GM23248 (cell line): ENCODE data around the gene SH3TC2. TPM values are rescaled to one million over a fixed set of nuclear protein-coding genes. Genes with fewer than 3 reads are reported as not detected.

Experiments used
- DNase-seq: peaks from one replicate; pipeline ENCODE4 v3.0.0-alpha.2; 2015
- H2AFZ ChIP-seq: fragments of 200-600 bp; sonication (generic); 2 replicates; pipeline ENCODE4 v1.6.1; 2016; ENCODE audit warnings: antibody characterized with exemption
- H3F3A ChIP-seq: fragments of 200-600 bp; sonication (generic); 2 replicates; pipeline ENCODE4 v1.6.1; 2016; ENCODE audit warnings: mild to moderate bottlenecking, antibody characterized with exemption, mixed run types; ENCODE audit not compliant: insufficient read depth
- H3K27ac ChIP-seq: fragments of 200-600 bp; sonication (generic); 2 replicates; pipeline ENCODE4 v1.5.1; 2016; ENCODE audit warnings: mild to moderate bottlenecking
- H3K27me3 ChIP-seq: fragments of 200-600 bp; sonication (generic); replicated peaks from 2 replicates; pipeline ENCODE4 v1.6.1; 2016; ENCODE audit warnings: mild to moderate bottlenecking; ENCODE audit not compliant: insufficient read depth
- H3K36me3 ChIP-seq: fragments of 200-600 bp; sonication (generic); 2 replicates; pipeline ENCODE4 v1.6.1; 2016; ENCODE audit warnings: low read depth, mild to moderate bottlenecking
- H3K4me1 ChIP-seq: fragments of 200-600 bp; sonication (generic); 2 replicates; pipeline ENCODE4 v1.6.1; 2016; ENCODE audit warnings: mild to moderate bottlenecking; ENCODE audit not compliant: insufficient read depth
- H3K4me2 ChIP-seq: fragments of 200-600 bp; sonication (generic); one replicate; pipeline ENCODE4 v1.6.1; 2016; ENCODE audit warnings: mild to moderate bottlenecking; ENCODE audit not compliant: unreplicated experiment
- H3K4me3 ChIP-seq: fragments of 200-600 bp; sonication (generic); 2 replicates; pipeline ENCODE4 v1.5.1; 2016; ENCODE audit warnings: mild to moderate bottlenecking
- H3K79me2 ChIP-seq: fragments of 200-600 bp; sonication (generic); 2 replicates; pipeline ENCODE4 v1.6.1; 2016; ENCODE audit warnings: mild to moderate bottlenecking; ENCODE audit not compliant: insufficient read depth
- H3K9ac ChIP-seq: fragments of 200-600 bp; sonication (generic); 2 replicates; pipeline ENCODE4 v1.6.1; 2016; ENCODE audit warnings: mild to moderate bottlenecking
- H3K9me2 ChIP-seq: fragments of 200-600 bp; sonication (generic); 2 replicates; pipeline ENCODE4 v1.6.1; 2016; ENCODE audit warnings: mixed run types, mild to moderate bottlenecking, moderate library complexity; ENCODE audit not compliant: insufficient read depth
- H3K9me3 ChIP-seq: fragments of 200-600 bp; sonication (generic); one replicate; pipeline ENCODE4 v1.6.1; 2017; ENCODE audit warnings: low read depth
- H4K20me1 ChIP-seq: fragments of 200-600 bp; sonication (generic); 2 replicates; pipeline ENCODE4 v1.6.0; 2016; ENCODE audit not compliant: insufficient read depth
- EZH2 ChIP-seq: fragments of 200-600 bp; sonication (generic); IDR thresholded peaks from 2 replicates; pipeline ENCODE4 v1.6.1; 2018; ENCODE audit warnings: antibody characterized with exemption, mild to moderate bottlenecking; ENCODE audit not compliant: insufficient read depth, poor library complexity, severe bottlenecking
- EZH2phosphoT487 ChIP-seq: fragments of 200-600 bp; sonication (generic); IDR thresholded peaks from 2 replicates; pipeline ENCODE4 v1.6.1; 2018; ENCODE audit warnings: antibody characterized with exemption, moderate library complexity, mild to moderate bottlenecking, low read depth; ENCODE audit not compliant: insufficient read depth
- WGBS, 2 experiments: methylation state at CpG; one replicate each; pipeline ENCODE4 v1.1.6; 2015 to 2017; ENCODE audit warnings: low lambda C conversion rate in 2 of 2, low coverage in 1 of 2; ENCODE audit errors: missing lambda C conversion rate in 2 of 2; 5-methylcytosine and 5-hydroxymethylcytosine counted together
- in situ Hi-C: fragments of 300-500 bp; cut with MboI; formaldehyde crosslinking; loops from 2 replicates; pipeline ENCODE4 v1.15.0; 2020
- polyA plus RNA-seq: library from polyadenylated mRNA; unstranded; fragments of >200 nt; fragmentation: Nextera tagmentation; extraction: Ambion mirVana; gene quantifications from 2 replicates; pipeline ENCODE4 v1.2.1, GENCODE V29; 2016
- total RNA-seq: library from RNA; depleted of rRNA; stranded (reverse); fragments of >200 nt; shearing (Covaris generic); gene quantifications from 2 replicates; pipeline ENCODE4 v1.2.3, GENCODE V29; 2014

Gene SH3TC2
- total and polyA plus RNA-seq, 2 experiments from 2014 or later = 0.88 to 1.1 TPM

DNA sequence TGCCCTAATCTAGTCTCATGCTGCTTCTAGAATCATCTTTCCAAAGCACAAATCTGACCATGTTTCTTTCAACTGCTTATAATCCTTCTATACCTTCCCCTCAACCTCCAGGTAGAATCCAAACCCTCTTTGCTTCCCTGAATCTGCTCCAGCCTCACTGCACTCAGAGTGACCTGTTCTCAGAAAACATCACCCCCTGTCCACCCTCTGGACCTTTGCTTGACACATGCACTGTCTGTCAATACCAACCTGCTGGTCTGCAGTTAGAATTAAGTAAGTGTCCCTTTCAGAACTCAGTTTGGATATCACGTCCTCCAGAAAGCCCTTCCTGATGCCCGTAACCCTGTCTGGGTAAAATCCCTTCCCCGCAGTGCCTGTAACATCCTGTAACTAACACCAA is 63.1 kb downstream of the SH3TC2 start:
- Histone ChIP-seq H3K9ac (no peak overlapping the region), H4K20me1 (no peaks in the 10 kb centered on the region), H3K27ac (no peak overlapping the region), H3K9me2 (no peaks in the 10 kb centered on the region), H3K36me3 (no peaks in the 10 kb centered on the region), H3K4me2 (no peak overlapping the region), H3K9me3 (no peaks in the 10 kb centered on the region), H3K4me3 (no peak overlapping the region), H3K4me1 (peaks cover 20% of the 10 kb centered on the region), H2AFZ (no peak overlapping the region), H3K27me3 (peaks cover 16% of the 10 kb centered on the region), H3F3A (peaks cover 28% of the 10 kb centered on the region), H3K79me2 (no peaks in the 10 kb centered on the region)
- in situ Hi-C loops = no loop called here
- no peak for DNase-seq
- WGBS, 2 experiments = 100% methylated on average over 3 of the region's 3 CpGs
- TF ChIP-seq EZH2phosphoT487 (no peak), EZH2 (no peak)

DNA sequence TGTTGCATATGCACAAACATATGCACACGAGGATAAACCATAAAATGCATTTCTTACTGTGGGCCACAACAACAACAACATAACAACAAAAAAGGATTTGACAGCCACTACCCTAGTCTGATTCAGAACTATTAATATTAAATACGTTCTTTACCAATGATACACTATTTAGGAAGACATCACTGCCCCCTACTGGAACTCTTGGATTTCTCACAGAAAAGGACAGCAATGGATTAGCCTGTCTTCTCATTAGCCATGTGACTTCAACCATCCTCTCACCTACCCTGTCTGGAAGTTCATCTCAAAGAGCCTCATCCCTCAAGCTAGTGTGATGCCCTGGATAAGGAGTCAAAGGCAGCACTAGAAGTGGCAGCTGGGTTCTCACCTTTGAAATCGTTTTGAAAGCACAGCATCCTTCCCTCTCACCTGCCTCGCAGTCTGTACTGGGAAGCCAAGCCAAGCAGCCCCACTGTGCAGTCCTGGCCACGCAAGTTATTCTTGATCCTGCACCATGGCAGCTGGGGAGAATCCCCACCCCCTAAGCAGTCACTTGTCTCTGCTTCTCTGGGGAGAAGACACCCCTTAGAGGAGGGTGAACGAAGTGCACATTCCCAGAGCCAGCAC is 64.6 kb downstream of the SH3TC2 start:
- H3F3A ChIP-seq = peaks cover 26% of the 10 kb centered on the region
- H3K9ac ChIP-seq = no peak overlapping the region
- H3K27ac ChIP-seq = no peak overlapping the region
- TF ChIP-seq EZH2phosphoT487 = no peak
- no peak for TF ChIP-seq EZH2
- no peaks in the 10 kb centered on the region for H3K36me3 ChIP-seq
- no peaks in the 10 kb centered on the region for H4K20me1 ChIP-seq
- no peaks in the 10 kb centered on the region for H3K79me2 ChIP-seq
- H2AFZ ChIP-seq = no peak overlapping the region
- in situ Hi-C loops = no loop called here
- H3K4me3 ChIP-seq = no peak overlapping the region
- H3K4me2 ChIP-seq = no peak overlapping the region
- DNase-seq = peak; percentile 80
- no peaks in the 10 kb centered on the region for H3K9me3 ChIP-seq
- no peaks in the 10 kb centered on the region for H3K9me2 ChIP-seq
- WGBS, 2 experiments = 43 to 47% methylated on average over 6 of the region's 6 CpGs
- peaks cover 24% of the 10 kb centered on the region for H3K27me3 ChIP-seq
- H3K4me1 ChIP-seq = peaks cover 17% of the 10 kb centered on the region

- in situ Hi-C loops = no loop called here
- 37% methylated on average over 3 of the region's 3 CpGs for WGBS, 2 experiments
- Histone ChIP-seq H3K4me3 (no peak overlapping the region), H3K27ac (no peak overlapping the region), H3K4me1 (no peaks in the 10 kb centered on the region), H3F3A (0 out of 2 replicates have a peak, but pooled peaks cover 9% of the 10 kb centered on the region), H3K4me2 (no peak overlapping the region), H4K20me1 (no peaks in the 10 kb centered on the region), H3K36me3 (no peaks in the 10 kb centered on the region), H3K79me2 (no peaks in the 10 kb centered on the region), H3K27me3 (peaks cover 24% of the 10 kb centered on the region), H2AFZ (no peak overlapping the region), H3K9me3 (no peaks in the 10 kb centered on the region), H3K9me2 (no peaks in the 10 kb centered on the region), H3K9ac (no peak overlapping the region)
- no peak for DNase-seq
- no peak for TF ChIP-seq EZH2
- TF ChIP-seq EZH2phosphoT487 = no peak
These were observed 66.6 kb downstream of the SH3TC2 start for GRCh38 chr5:148996270-148996669.

DNA sequence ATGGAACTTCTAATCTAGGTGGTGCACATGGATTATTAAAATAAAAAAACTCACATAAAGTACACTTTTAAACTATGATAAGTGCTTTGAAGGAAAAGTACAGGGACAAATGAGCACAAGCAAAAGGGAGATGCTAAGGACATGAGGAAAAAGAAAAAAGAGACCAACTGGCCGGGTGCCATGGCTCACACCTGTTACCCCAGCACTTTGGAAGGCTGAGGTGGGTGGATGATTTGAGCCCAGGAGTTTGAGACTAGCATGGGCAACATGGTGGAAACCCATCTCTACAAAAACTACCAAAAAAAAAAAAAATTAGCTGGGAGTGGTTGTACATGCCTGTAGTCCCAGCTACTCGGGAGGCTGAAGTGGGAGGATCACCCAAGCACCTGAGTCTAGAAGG is 67.1 kb downstream of the SH3TC2 start:
- no peaks in the 10 kb centered on the region for H3K4me1 ChIP-seq
- H3F3A ChIP-seq = 0 out of 2 replicates have a peak, but pooled peaks cover 5% of the 10 kb centered on the region
- H3K27ac ChIP-seq = no peak overlapping the region
- no peaks in the 10 kb centered on the region for H3K9me2 ChIP-seq
- H2AFZ ChIP-seq = no peak overlapping the region
- DNase-seq = no peak
- no peaks in the 10 kb centered on the region for H3K79me2 ChIP-seq
- in situ Hi-C loops = no loop called here
- no peak overlapping the region for H3K4me2 ChIP-seq
- no peaks in the 10 kb centered on the region for H4K20me1 ChIP-seq
- H3K27me3 ChIP-seq = peaks cover 26% of the 10 kb centered on the region
- WGBS, 2 experiments = 51 to 54% methylated on average over 2 of the region's 2 CpGs
- TF ChIP-seq EZH2 (no peak), EZH2phosphoT487 (no peak)
- H3K9me3 ChIP-seq = no peaks in the 10 kb centered on the region
- no peak overlapping the region for H3K9ac ChIP-seq
- H3K36me3 ChIP-seq = no peaks in the 10 kb centered on the region
- H3K4me3 ChIP-seq = no peak overlapping the region
